Loucy (cell line): ENCODE measurements around the gene PCBP3.

Source experiments
- H2AFZ ChIP-seq: fragments of 200-600 bp; sonication (generic); 2 replicates; pipeline ENCODE4 v1.6.0; 2016; ENCODE audit warnings: antibody characterized with exemption, mild to moderate bottlenecking, low read length, moderate library complexity
- H3F3A ChIP-seq: fragments of 200-600 bp; 2 replicates; pipeline ENCODE4 v1.6.0; 2016; ENCODE audit warnings: antibody characterized with exemption, low read depth, mild to moderate bottlenecking
- H3K27me3 ChIP-seq: fragments of 200-600 bp; sonication (generic); 2 replicates; pipeline ENCODE4 v1.6.1; 2014; ENCODE audit warnings: low read length, mild to moderate bottlenecking; ENCODE audit not compliant: insufficient read depth, poor library complexity, severe bottlenecking
- H3K36me3 ChIP-seq: fragments of 200-600 bp; sonication (generic); 2 replicates; pipeline ENCODE4 v1.6.1; 2016; ENCODE audit warnings: low read length; ENCODE audit not compliant: insufficient read depth
- H3K4me1 ChIP-seq: fragments of 200-600 bp; sonication (generic); 2 replicates; pipeline ENCODE4 v1.5.1; 2014; ENCODE audit warnings: low read length, mild to moderate bottlenecking; ENCODE audit not compliant: insufficient read depth, poor library complexity, severe bottlenecking
- H3K4me2 ChIP-seq: fragments of 200-600 bp; sonication (generic); 2 replicates; pipeline ENCODE4 v1.6.0; 2014; ENCODE audit warnings: antibody characterized with exemption, low read length, low read depth, mild to moderate bottlenecking; ENCODE audit not compliant: poor library complexity, severe bottlenecking
- H3K4me3 ChIP-seq: fragments of 200-600 bp; sonication (generic); 2 replicates; pipeline ENCODE4 v1.5.1; 2014; ENCODE audit warnings: low read length, mild to moderate bottlenecking, mixed read lengths; ENCODE audit not compliant: poor library complexity, severe bottlenecking
- H3K79me2 ChIP-seq: fragments of 200-600 bp; sonication (generic); 2 replicates; pipeline ENCODE4 v1.6.1; 2014; ENCODE audit warnings: low read length; ENCODE audit not compliant: insufficient read depth
- H3K9ac ChIP-seq: fragments of 200-600 bp; sonication (generic); 2 replicates; pipeline ENCODE4 v1.6.0; 2014; ENCODE audit warnings: mild to moderate bottlenecking, low read depth, low read length, moderate library complexity; ENCODE audit not compliant: poor library complexity, severe bottlenecking
- H3K9me2 ChIP-seq: fragments of 200-600 bp; sonication (generic); replicated peaks from 2 replicates; pipeline ENCODE4 v1.6.1; 2016; ENCODE audit warnings: low read depth, low read length, mixed read lengths
- H3K9me3 ChIP-seq: fragments of 200-600 bp; sonication (generic); 2 replicates; pipeline ENCODE4 v1.6.1; 2014; ENCODE audit warnings: mild to moderate bottlenecking, antibody characterized with exemption, low read length, low read depth; ENCODE audit not compliant: insufficient read depth
- H4K20me1 ChIP-seq: fragments of 200-600 bp; sonication (generic); 2 replicates; pipeline ENCODE4 v1.6.0; 2014; ENCODE audit warnings: antibody characterized with exemption, low read length, mild to moderate bottlenecking; ENCODE audit not compliant: insufficient read depth, poor library complexity, severe bottlenecking
- CTCF ChIP-seq: fragments of 200-600 bp; sonication (generic); conservative IDR thresholded peaks from 2 replicates; pipeline ENCODE4 v1.5.1; 2014; ENCODE audit warnings: mild to moderate bottlenecking, antibody characterized with exemption, low read length
- EZH2phosphoT487 ChIP-seq: fragments of 200-600 bp; IDR thresholded peaks from 2 replicates; pipeline ENCODE4 v1.6.1; 2018; ENCODE audit warnings: antibody characterized with exemption, mild to moderate bottlenecking, moderate library complexity, borderline replicate concordance

Gene PCBP3

GRCh38 chr21:45631540-45631939, 12.0 kb upstream of the PCBP3 start:
- Histone ChIP-seq H3K9me3 (no peaks in the 10 kb centered on the region), H3K4me2 (no peak overlapping the region), H3K36me3 (no peaks in the 10 kb centered on the region), H3K9me2 (no peaks in the 10 kb centered on the region), H4K20me1 (no peaks in the 10 kb centered on the region), H3K79me2 (no peaks in the 10 kb centered on the region), H3K4me3 (no peak overlapping the region), H3K27me3 (no peaks in the 10 kb centered on the region), H3K4me1 (no peaks in the 10 kb centered on the region), H3K9ac (no peak overlapping the region), H3F3A (no peaks in the 10 kb centered on the region), H2AFZ (no peak overlapping the region)
- no peak for TF ChIP-seq EZH2phosphoT487

- no peak for TF ChIP-seq EZH2phosphoT487
- no peak for TF ChIP-seq CTCF
- no peak overlapping the region; the same call in 1 of the 2 replicates for H2AFZ ChIP-seq
- no peaks in the 10 kb centered on the region for H3K27me3 ChIP-seq
- no peak overlapping the region for H3K4me3 ChIP-seq
- H3K4me2 ChIP-seq = no peak overlapping the region
- H3F3A ChIP-seq = no peaks in the 10 kb centered on the region
- no peaks in the 10 kb centered on the region for H4K20me1 ChIP-seq
- H3K9ac ChIP-seq = no peak overlapping the region
- no peaks in the 10 kb centered on the region for H3K9me2 ChIP-seq
- no peaks in the 10 kb centered on the region for H3K9me3 ChIP-seq
- no peaks in the 10 kb centered on the region for H3K79me2 ChIP-seq
- no peaks in the 10 kb centered on the region for H3K36me3 ChIP-seq
- no peaks in the 10 kb centered on the region for H3K4me1 ChIP-seq
Observed at GRCh38 chr21:45632160-45632559, 11.4 kb upstream of the PCBP3 start.

- H3K4me2 ChIP-seq = no peak overlapping the region
- no peaks in the 10 kb centered on the region for H3K9me2 ChIP-seq
- H3K9ac ChIP-seq = no peak overlapping the region
- H4K20me1 ChIP-seq = no peaks in the 10 kb centered on the region
- H3K4me3 ChIP-seq = no peak overlapping the region
- no peaks in the 10 kb centered on the region for H3K4me1 ChIP-seq
- H3K36me3 ChIP-seq = no peaks in the 10 kb centered on the region
- TF ChIP-seq EZH2phosphoT487 (no peak), CTCF (no peak)
- no peaks in the 10 kb centered on the region for H3F3A ChIP-seq
- H2AFZ ChIP-seq = no peak overlapping the region
- H3K27me3 ChIP-seq = no peaks in the 10 kb centered on the region
- no peaks in the 10 kb centered on the region for H3K9me3 ChIP-seq
- no peaks in the 10 kb centered on the region for H3K79me2 ChIP-seq
Observed at GRCh38 chr21:45632637-45633251, 10.8 kb upstream of the PCBP3 start.
